NCI-H2171 (cell line): ENCODE data around the gene GOLGA2.

Experiments used
- DNase-seq: peaks from one replicate; lab custom pipeline; 2025; lab: John Stamatoyannopoulos, UW

Gene GOLGA2

GRCh38 chr9:128275198-128276007, at the start of gene GOLGA2:
Gene GOLGA2, minus strand, starts transcription at chr9:128276007. Its CDS starts 31 bp downstream, at chr9:128275976.
- no peak for DNase-seq

- no peak for DNase-seq
Observed at GRCh38 chr9:128324401-128324800, 48.6 kb upstream of the GOLGA2 start.

GRCh38 chr9:128323791-128324190, 48.0 kb upstream of the GOLGA2 start:
- no peak for DNase-seq

GRCh38 chr9:128323212-128323730, 47.5 kb upstream of the GOLGA2 start:
- no peak for DNase-seq

- peak; percentile 99 for DNase-seq
Observed at GRCh38 chr9:128322404-128323211, 46.8 kb upstream of the GOLGA2 start, which contains the start of the genes COQ4 and TRUB2. Gene COQ4, plus strand, starts transcription at chr9:128322839. Its CDS starts 20 bp downstream, at chr9:128322859. Gene TRUB2, minus strand, starts transcription at chr9:128322447. Its CDS starts 39 bp downstream, at chr9:128322408.

- DNase-seq, result peak; percentile 70
Observed at GRCh38 chr9:128321879-128322403, 46.1 kb upstream of the GOLGA2 start.

GRCh38 chr9:128321343-128321742, 45.5 kb upstream of the GOLGA2 start:
- no peak for DNase-seq

- DNase-seq, result no peak
Observed at GRCh38 chr9:128317629-128318028, 41.8 kb upstream of the GOLGA2 start.

- DNase-seq, result no peak
Observed at GRCh38 chr9:128316421-128316820, 40.6 kb upstream of the GOLGA2 start.

- DNase-seq, result no peak
Observed at GRCh38 chr9:128314697-128315096, 38.9 kb upstream of the GOLGA2 start.

GRCh38 chr9:128310461-128310860, 34.7 kb upstream of the GOLGA2 start:
- DNase-seq, result no peak

- DNase-seq, result no peak
Observed at GRCh38 chr9:128309551-128309950, 33.7 kb upstream of the GOLGA2 start.

GRCh38 chr9:128304971-128305288, 29.1 kb upstream of the GOLGA2 start:
- no peak for DNase-seq

GRCh38 chr9:128304136-128304970, 28.5 kb upstream of the GOLGA2 start:
- DNase-seq, result no peak

- DNase-seq, result no peak
Observed at GRCh38 chr9:128298535-128299482, 23.0 kb upstream of the GOLGA2 start.

- DNase-seq, result no peak
Observed at GRCh38 chr9:128297221-128297773, 21.5 kb upstream of the GOLGA2 start.

- no peak for DNase-seq
Observed at GRCh38 chr9:128296340-128297220, 20.8 kb upstream of the GOLGA2 start.

- no peak for DNase-seq
Observed at GRCh38 chr9:128294142-128294541, 18.3 kb upstream of the GOLGA2 start.

GRCh38 chr9:128293091-128293490, 17.3 kb upstream of the GOLGA2 start:
- no peak for DNase-seq
